Psoas muscle (tissue), 8 donors: Measurements from ENCODE around the gene SUPT4H1. TPM values are rescaled to one million over a fixed set of nuclear protein-coding genes. Genes with fewer than 3 reads are reported as not detected.

Experiments used
- ATAC-seq, 4 donors: fragments of 200-7000 bp; cut with Tn5 transposase; one replicate each; pipeline ENCODE4 v1.9.1; 2020; ENCODE audit warnings: moderate library complexity in 3 of 4, mild to moderate bottlenecking in 2 of 4
- DNase-seq, 2 donors: peaks; one replicate each; pipeline ENCODE4 v3.0.0-alpha.2; 2020
- H3K27ac ChIP-seq: fragments of 200-600 bp; one replicate; pipeline ENCODE4 v1.8.0; 2022
- H3K27me3 ChIP-seq, 3 donors: fragments of 200-600 bp in 1 of 3; one replicate each; pipeline versions ENCODE4 v1.6.1 to v1.8.0; 2013 to 2022; ENCODE audit warnings: low read length in 2 of 3, mild to moderate bottlenecking in 2 of 3, moderate library complexity in 1 of 3; ENCODE audit not compliant: insufficient read depth in 3 of 3
- H3K36me3 ChIP-seq, 2 donors: fragments of 200-600 bp in 1 of 2; one replicate each; pipeline versions ENCODE4 v1.6.1 to v1.8.0; 2013 to 2022; ENCODE audit warnings: low read depth in 1 of 2, mild to moderate bottlenecking in 1 of 2, moderate library complexity in 1 of 2; ENCODE audit not compliant: insufficient read depth in 1 of 2
- H3K4me1 ChIP-seq: fragments of 200-600 bp; one replicate; pipeline ENCODE4 v1.8.0; 2022
- H3K4me3 ChIP-seq: fragments of 200-600 bp; one replicate; pipeline ENCODE4 v1.8.0; 2022; ENCODE audit warnings: mild to moderate bottlenecking
- H3K9me3 ChIP-seq: fragments of 200-600 bp; one replicate; pipeline ENCODE4 v1.8.0; 2022
- WGBS, 3 donors: extraction: QIAGEN DNeasy Blood & Tissue Kit; methylation state at CpG; one replicate each; pipeline versions ENCODE4 v1.1.6 to v1.1.7; 2013; 5-methylcytosine and 5-hydroxymethylcytosine counted together
- intact Hi-C, 2 donors: fragments of 100-400 bp; cut with DNase I; formaldehyde crosslinking; loops; one replicate each; pipeline versions ENCODE4 v1.11.0 to v1.14.2; 2022
- polyA plus RNA-seq, 3 donors: library from polyadenylated mRNA; stranded (reverse); fragments of 200-250 nt; gene quantifications; one replicate each; pipeline ENCODE4 v1.2.3, GENCODE V29; 2013
- total RNA-seq, 4 donors: library from RNA; stranded (reverse); fragmentation: NEBNext Ultra II Directional in 2 of 4; extraction: Animal tissue kit (Norgen Biotek cat#: 25700) in 2 of 4; gene quantifications; one replicate each; pipeline versions ENCODE4 v1.2.1 to v1.2.4, GENCODE V29; 2021 to 2023
- TF ChIP-seq, protein P1 (sequence below): fragments of 200-600 bp; IDR thresholded peaks from one replicate; pipeline ENCODE4 v1.8.0; 2022; ENCODE audit warnings: antibody characterized with exemption
- donor health status: healthy with polysubstance abuse.
- donor health status: DM: no; HTN: no; CAD: no; lungs with moderate emphysema.
- donor health status: Bipolar disorder and iron deficiency.
- donor health status: healthy.
- donor health status: DM: yes; HTN: yes; CAD: no.
- donor health status: DM: no; HTN: no; CAD: no.
- donor health status: DM: no; HTN: no; CAD: no.
- donor health status: DM: yes; HTN: yes; CAD: no.

Gene SUPT4H1
- total and polyA plus RNA-seq, 7 donors = 52.1 to 86.8 (median 58.2) TPM

- intact Hi-C loops = loop anchor here (10.0 kb wide), 1 partner anchor 157 kb away; the partner anchor contains the start of gene MTMR4 (in 2 of the 2)
These were observed 5.6 kb upstream of the SUPT4H1 start for GRCh38 chr17:58357312-58358297.

DNA sequence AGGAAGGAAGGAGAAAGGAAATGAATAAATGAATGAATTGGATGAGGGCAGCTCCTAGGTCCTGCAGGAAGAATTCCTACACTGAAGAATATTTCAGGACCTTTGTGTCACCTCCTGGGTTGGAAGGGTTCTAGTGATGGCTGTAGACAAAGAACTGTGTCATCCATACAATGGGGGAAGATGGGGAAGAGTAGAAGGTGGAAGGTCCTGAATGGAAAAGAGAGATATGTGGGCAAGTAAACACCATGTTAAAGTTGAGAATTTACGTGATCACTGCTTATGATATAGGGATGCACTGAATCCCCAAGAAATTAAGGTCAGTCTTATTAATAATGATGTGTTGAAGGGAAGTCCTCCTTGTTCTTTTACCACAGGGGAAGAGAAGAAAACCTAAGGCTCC lies 4.2 kb upstream of the SUPT4H1 start:
- intact Hi-C loops = loop anchor here (10.0 kb wide), 1 partner anchor 159 kb away; the partner anchor contains the start of gene MTMR4 (in 2 of the 2)

More at GRCh38 chr17:58357312-58358297, 5.6 kb upstream of the SUPT4H1 start:
- H3K4me3 ChIP-seq = no peak overlapping the region
- no peaks in the 10 kb centered on the region for H3K9me3 ChIP-seq
- H3K36me3 ChIP-seq = no peaks in the 10 kb centered on the region
- ATAC-seq = no peak
- TF ChIP-seq, protein P1, sequence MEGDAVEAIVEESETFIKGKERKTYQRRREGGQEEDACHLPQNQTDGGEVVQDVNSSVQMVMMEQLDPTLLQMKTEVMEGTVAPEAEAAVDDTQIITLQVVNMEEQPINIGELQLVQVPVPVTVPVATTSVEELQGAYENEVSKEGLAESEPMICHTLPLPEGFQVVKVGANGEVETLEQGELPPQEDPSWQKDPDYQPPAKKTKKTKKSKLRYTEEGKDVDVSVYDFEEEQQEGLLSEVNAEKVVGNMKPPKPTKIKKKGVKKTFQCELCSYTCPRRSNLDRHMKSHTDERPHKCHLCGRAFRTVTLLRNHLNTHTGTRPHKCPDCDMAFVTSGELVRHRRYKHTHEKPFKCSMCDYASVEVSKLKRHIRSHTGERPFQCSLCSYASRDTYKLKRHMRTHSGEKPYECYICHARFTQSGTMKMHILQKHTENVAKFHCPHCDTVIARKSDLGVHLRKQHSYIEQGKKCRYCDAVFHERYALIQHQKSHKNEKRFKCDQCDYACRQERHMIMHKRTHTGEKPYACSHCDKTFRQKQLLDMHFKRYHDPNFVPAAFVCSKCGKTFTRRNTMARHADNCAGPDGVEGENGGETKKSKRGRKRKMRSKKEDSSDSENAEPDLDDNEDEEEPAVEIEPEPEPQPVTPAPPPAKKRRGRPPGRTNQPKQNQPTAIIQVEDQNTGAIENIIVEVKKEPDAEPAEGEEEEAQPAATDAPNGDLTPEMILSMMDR = no peak
- H3K4me1 ChIP-seq = peaks cover 8% of the 10 kb centered on the region
- no peak overlapping the region for H3K27ac ChIP-seq
- 86 to 89% (median 86%) methylated on average over 22 of the region's 22 CpGs for WGBS, 3 donors
- no peak for DNase-seq
- H3K27me3 ChIP-seq = no peaks in the 10 kb centered on the region

DNA sequence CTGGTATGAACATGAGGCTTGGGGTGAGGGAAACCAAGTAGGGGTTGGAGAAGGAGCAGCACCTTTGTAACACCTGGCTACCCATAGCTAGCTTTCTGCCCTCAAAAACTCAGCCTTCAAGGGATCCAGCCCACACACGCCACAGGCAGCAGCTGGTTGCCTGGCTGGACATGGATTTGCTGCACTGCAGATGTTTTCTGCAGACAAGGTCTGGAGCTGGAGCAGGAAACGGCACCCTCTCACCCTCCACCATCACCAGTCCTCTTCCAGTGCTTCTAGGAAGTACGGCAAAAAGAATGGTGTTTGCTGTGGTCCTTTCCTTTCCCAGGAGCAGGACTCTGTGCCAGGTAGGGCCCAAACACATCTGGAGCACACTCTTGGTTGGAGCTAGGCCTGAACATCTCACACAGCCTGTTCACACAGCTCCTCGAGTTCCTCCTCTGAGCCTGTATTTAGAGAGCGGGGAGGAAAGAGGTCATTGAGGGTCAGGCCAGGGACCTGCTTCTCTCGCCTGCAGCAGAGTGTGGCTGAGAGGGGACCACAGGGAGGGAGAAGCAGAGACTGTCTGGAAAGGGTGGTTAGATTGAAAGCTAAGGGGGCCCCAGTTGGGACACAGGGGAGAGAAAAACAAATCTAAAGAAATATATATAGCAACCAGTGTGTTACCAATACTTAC lies 2.7 kb upstream of the SUPT4H1 start:
- no peak overlapping the region for H3K4me3 ChIP-seq
- no peak for DNase-seq
- H3K36me3 ChIP-seq = peaks cover under 1 to 16% of the 10 kb centered on the region in 2 donors
- no peaks in the 10 kb centered on the region for H3K9me3 ChIP-seq
- H3K4me1 ChIP-seq = peaks cover 15% of the 10 kb centered on the region
- intact Hi-C loops = loop anchor here (10.0 kb wide), 1 partner anchor 160 kb away; the partner anchor contains the start of gene MTMR4 (in 2 of the 2)
- TF ChIP-seq, protein P1 = no peak
- whole genome bisulfite sequencing, 3 donors = 50 to 56% (median 51%) methylated on average over 6 of the region's 6 CpGs
- H3K27me3 ChIP-seq = no peaks in the 10 kb centered on the region
- no peak for ATAC-seq
- no peak overlapping the region for H3K27ac ChIP-seq

More for the DNA sequence above, 4.2 kb upstream of the SUPT4H1 start:
- H3K27me3 ChIP-seq = no peaks in the 10 kb centered on the region
- no peaks in the 10 kb centered on the region for H3K9me3 ChIP-seq
- no peak overlapping the region for H3K4me3 ChIP-seq
- TF ChIP-seq, protein P1 = no peak
- peaks cover 0 to under 1% of the 10 kb centered on the region in 2 donors for H3K36me3 ChIP-seq
- DNase-seq = no peak
- no peak for ATAC-seq
- peaks cover 10% of the 10 kb centered on the region for H3K4me1 ChIP-seq
- no peak overlapping the region for H3K27ac ChIP-seq
- 63 to 96% (median 86%) methylated on average over 1 of the region's 1 CpG for WGBS, 3 donors

DNA sequence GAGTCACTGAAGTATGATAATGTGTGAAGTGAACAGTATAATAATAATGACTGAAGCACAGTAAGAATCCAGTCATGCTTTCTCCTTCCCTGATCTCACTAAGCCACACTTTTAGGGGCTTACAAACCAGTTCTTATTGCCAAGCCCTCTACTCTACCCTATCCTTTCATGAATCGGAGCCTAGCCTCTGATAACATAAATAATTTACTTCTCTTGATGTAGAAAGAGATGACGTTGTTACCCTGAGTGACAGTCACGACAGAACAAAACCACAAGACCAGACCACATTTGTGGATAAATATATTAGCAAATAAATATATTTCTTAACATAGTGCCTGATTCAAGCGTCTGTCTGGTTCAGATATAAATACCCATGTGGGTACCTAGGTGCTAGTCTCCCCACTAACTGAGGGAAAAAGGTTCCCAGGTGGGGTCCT lies 1.4 kb upstream of the SUPT4H1 start:
- no peak for DNase-seq
- H3K27ac ChIP-seq = peak overlapping the region; percentile 94
- peaks cover 15% of the 10 kb centered on the region for H3K4me1 ChIP-seq
- no peaks in the 10 kb centered on the region for H3K27me3 ChIP-seq
- H3K9me3 ChIP-seq = no peaks in the 10 kb centered on the region
- intact Hi-C loops = loop anchor here (2.0 to 10.0 kb wide), 2 partner anchors 63 to 161 kb away; partner anchors contain the start of genes MTMR4 (in 2 of the 2) and RNF43 (in 1 of the 2)
- no peak for ATAC-seq
- 75 to 82% (median 80%) methylated on average over 4 of the region's 4 CpGs for WGBS, 3 donors
- peak overlapping the region; percentile 85 for H3K4me3 ChIP-seq
- peaks cover 2 to 29% of the 10 kb centered on the region in 2 donors for H3K36me3 ChIP-seq
- TF ChIP-seq, protein P1 = no peak
